K562 (cell line): ENCODE data around the gene CLTB. TPM values are rescaled to one million over a fixed set of nuclear protein-coding genes. Genes with fewer than 3 reads are reported as not detected.
A peak's percentile ranks its signal among the peaks of the same experiment; 100 is the strongest.

Experiments used
- CREM ChIP-seq: IDR thresholded peaks from 2 replicates; pipeline ENCODE4 v1.6.1; 2014; ENCODE audit warnings: antibody characterized with exemption, low read depth
- GATAD2A ChIP-seq: fragments of 450-650 bp; IDR thresholded peaks from 2 replicates; pipeline ENCODE4 v1.6.1; 2017
- RAD51 ChIP-seq: fragments of 450-650 bp; IDR thresholded peaks from 2 replicates; pipeline ENCODE4 v1.7.1; 2016; ENCODE audit warnings: low read depth, mild to moderate bottlenecking, borderline replicate concordance
- TARDBP ChIP-seq: fragments of 450-650 bp; IDR thresholded peaks from 2 replicates; pipeline ENCODE4 v1.6.1; 2016
- YY1 ChIP-seq, 3 experiments: IDR thresholded peaks; 2 replicates each; pipeline ENCODE4 v1.6.1; 2011; ENCODE audit warnings: low read length in 2 of 3, mild to moderate bottlenecking in 2 of 3, moderate library complexity in 2 of 3, borderline replicate concordance in 1 of 3, control low read depth in 1 of 3, low read depth in 1 of 3; ENCODE audit not compliant: insufficient read depth in 3 of 3, insufficient replicate concordance in 2 of 3, control insufficient read depth in 1 of 3, insufficient read length in 1 of 3; ENCODE audit errors: extremely low read depth in 1 of 3
- ZBTB11 ChIP-seq, 3 experiments: fragments of 200-800 bp in 1 of 3; fragments of 250-450 bp in 1 of 3; fragments of 450-650 bp in 1 of 3; sonication (Bioruptor Pico) in 1 of 3; sonication (Bioruptor generic) in 1 of 3; formaldehyde crosslinking in 1 of 3; IDR thresholded peaks; 2 replicates each; pipeline versions ENCODE4 v1.6.1 to v1.8.0; 2016 to 2022; ENCODE audit warnings: mild to moderate bottlenecking in 2 of 3, missing genetic modification characterization in 2 of 3, missing compliant biosample characterization in 1 of 3, moderate library complexity in 1 of 3
- ZNF398 ChIP-seq: fragments of 250-450 bp; sonication (Bioruptor Pico); IDR thresholded peaks from 2 replicates; pipeline ENCODE4 v1.8.0; 2021; ENCODE audit warnings: moderate library complexity, mild to moderate bottlenecking, inconsistent platforms
- polyA plus RNA-seq, 8 experiments: library from polyadenylated mRNA; depleted of rRNA in 4 of 8; stranded (reverse) in 5 of 8; unstranded in 3 of 8; fragments of >200 nt; fragmentation: Nextera tagmentation in 2 of 8; fragmentation: Illumina TruSeq in 1 of 8; extraction: Ambion mirVana in 2 of 8; extraction: Trizol in 1 of 8; gene quantifications; 2 replicates each; pipeline versions ENCODE4 v1.2.1 to v1.2.3, GENCODE V29; 2011 to 2014; ENCODE audit warnings: inconsistent platforms in 1 of 8, missing spikeins in 1 of 8
- total RNA-seq, 7 experiments: library from RNA; depleted of rRNA in 6 of 7; stranded (reverse); fragments of >200 nt in 6 of 7; fragmentation: Illumina TruSeq in 2 of 7; extraction: Trizol in 2 of 7; gene quantifications; 2 replicates each; pipeline versions ENCODE4 v1.2.1 to v1.2.3, GENCODE V29; 2011 to 2021; ENCODE audit warnings: low replicate concordance in 1 of 7
- TF ChIP-seq, protein P1 (sequence below): fragments of 250-450 bp; sonication (Bioruptor Pico); IDR thresholded peaks from 2 replicates; pipeline ENCODE4 v1.5.0; 2020; ENCODE audit warnings: mild to moderate bottlenecking, borderline replicate concordance
- TF ChIP-seq, protein P2 (sequence below): fragments of 250-450 bp; sonication (Bioruptor Pico); IDR thresholded peaks from 2 replicates; pipeline ENCODE4 v1.4.0; 2020

Gene CLTB
- total and polyA plus RNA-seq, 9 of the 15 experiments (the other 6 are each of a cell fraction or from before 2014, with no cell fraction given) = 1.8 to 117 (median 39.0) TPM

- TF ChIP-seq, protein P1, sequence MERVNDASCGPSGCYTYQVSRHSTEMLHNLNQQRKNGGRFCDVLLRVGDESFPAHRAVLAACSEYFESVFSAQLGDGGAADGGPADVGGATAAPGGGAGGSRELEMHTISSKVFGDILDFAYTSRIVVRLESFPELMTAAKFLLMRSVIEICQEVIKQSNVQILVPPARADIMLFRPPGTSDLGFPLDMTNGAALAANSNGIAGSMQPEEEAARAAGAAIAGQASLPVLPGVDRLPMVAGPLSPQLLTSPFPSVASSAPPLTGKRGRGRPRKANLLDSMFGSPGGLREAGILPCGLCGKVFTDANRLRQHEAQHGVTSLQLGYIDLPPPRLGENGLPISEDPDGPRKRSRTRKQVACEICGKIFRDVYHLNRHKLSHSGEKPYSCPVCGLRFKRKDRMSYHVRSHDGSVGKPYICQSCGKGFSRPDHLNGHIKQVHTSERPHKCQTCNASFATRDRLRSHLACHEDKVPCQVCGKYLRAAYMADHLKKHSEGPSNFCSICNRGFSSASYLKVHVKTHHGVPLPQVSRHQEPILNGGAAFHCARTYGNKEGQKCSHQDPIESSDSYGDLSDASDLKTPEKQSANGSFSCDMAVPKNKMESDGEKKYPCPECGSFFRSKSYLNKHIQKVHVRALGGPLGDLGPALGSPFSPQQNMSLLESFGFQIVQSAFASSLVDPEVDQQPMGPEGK (CRISPR knock-in tag) = no peak
- TF ChIP-seq, protein P2, sequence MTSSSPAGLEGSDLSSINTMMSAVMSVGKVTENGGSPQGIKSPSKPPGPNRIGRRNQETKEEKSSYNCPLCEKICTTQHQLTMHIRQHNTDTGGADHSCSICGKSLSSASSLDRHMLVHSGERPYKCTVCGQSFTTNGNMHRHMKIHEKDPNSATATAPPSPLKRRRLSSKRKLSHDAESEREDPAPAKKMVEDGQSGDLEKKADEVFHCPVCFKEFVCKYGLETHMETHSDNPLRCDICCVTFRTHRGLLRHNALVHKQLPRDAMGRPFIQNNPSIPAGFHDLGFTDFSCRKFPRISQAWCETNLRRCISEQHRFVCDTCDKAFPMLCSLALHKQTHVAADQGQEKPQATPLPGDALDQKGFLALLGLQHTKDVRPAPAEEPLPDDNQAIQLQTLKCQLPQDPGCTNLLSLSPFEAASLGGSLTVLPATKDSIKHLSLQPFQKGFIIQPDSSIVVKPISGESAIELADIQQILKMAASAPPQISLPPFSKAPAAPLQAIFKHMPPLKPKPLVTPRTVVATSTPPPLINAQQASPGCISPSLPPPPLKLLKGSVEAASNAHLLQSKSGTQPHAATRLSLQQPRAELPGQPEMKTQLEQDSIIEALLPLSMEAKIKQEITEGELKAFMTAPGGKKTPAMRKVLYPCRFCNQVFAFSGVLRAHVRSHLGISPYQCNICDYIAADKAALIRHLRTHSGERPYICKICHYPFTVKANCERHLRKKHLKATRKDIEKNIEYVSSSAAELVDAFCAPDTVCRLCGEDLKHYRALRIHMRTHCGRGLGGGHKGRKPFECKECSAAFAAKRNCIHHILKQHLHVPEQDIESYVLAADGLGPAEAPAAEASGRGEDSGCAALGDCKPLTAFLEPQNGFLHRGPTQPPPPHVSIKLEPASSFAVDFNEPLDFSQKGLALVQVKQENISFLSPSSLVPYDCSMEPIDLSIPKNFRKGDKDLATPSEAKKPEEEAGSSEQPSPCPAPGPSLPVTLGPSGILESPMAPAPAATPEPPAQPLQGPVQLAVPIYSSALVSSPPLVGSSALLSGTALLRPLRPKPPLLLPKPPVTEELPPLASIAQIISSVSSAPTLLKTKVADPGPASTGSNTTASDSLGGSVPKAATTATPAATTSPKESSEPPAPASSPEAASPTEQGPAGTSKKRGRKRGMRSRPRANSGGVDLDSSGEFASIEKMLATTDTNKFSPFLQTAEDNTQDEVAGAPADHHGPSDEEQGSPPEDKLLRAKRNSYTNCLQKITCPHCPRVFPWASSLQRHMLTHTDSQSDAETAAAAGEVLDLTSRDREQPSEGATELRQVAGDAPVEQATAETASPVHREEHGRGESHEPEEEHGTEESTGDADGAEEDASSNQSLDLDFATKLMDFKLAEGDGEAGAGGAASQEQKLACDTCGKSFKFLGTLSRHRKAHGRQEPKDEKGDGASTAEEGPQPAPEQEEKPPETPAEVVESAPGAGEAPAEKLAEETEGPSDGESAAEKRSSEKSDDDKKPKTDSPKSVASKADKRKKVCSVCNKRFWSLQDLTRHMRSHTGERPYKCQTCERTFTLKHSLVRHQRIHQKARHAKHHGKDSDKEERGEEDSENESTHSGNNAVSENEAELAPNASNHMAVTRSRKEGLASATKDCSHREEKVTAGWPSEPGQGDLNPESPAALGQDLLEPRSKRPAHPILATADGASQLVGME (CRISPR knock-in tag) = no peak
- no peak for TF ChIP-seq ZNF398 (CRISPR knock-in tag)
- TF ChIP-seq CREM = peak; percentile 55
- 0 out of 2 replicates have a peak, but pooled peaks have one; percentile 23 for TF ChIP-seq TARDBP
- TF ChIP-seq YY1 (IDR thresholded peaks at IDR 0.05; ENCODE audit: borderline replicate concordance in 1 of 3, control insufficient read depth in 1 of 3, extremely low read depth in 1 of 3, insufficient read depth in 3 of 3, insufficient read length in 1 of 3, insufficient replicate concordance in 2 of 3, low read depth in 1 of 3, low read length in 2 of 3) = peak in 2 of 3 experiments; percentile 32 to 51
- TF ChIP-seq ZBTB11 (CRISPR knock-in tag; IDR thresholded peaks at IDR 0.05) = peak; percentile 20 to 83 (median 46); a peak in 4 of 6 replicates
- no peak for TF ChIP-seq RAD51
- TF ChIP-seq GATAD2A = 0 out of 2 replicates have a peak, but pooled peaks have one; percentile 3
These were observed 54.7 kb downstream of the CLTB start, which contains the start of gene KIAA1191 (continued) for GRCh38 chr5:176361437-176362232.
